IMR-90 (cell line): Measurements from ENCODE around the gene TP53I11. TPM values are rescaled to one million over a fixed set of nuclear protein-coding genes. Genes with fewer than 3 reads are reported as not detected.

Experiments used
- ATAC-seq: fragments of 200-7000 bp; cut with Tn5 transposase; 2 replicates; pipeline ENCODE4 v1.9.1; 2020; ENCODE audit warnings: low read depth, mild to moderate bottlenecking, moderate library complexity
- BruUV-seq: library from RNA; stranded (reverse); fragments of 400-500 nt; replicated peaks from 2 replicates; lab custom pipeline; 2021; lab: Mats Ljungman, UMichigan
- CTCF ChIA-PET: fragments of 300-600 bp; formaldehyde crosslinking; extraction: SDS; loops from one replicate; lab custom pipeline; 2021; ENCODE audit warnings: antibody characterized with exemption; lab: Yijun Ruan, JAX
- POLR2A ChIA-PET: fragments of 300-600 bp; sonication (Branson Sonifier 250); formaldehyde crosslinking; loops from one replicate; lab custom pipeline; 2022; ENCODE audit warnings: antibody characterized with exemption; ENCODE audit not compliant: unreplicated experiment; lab: Charles Lee
- DNase-seq: peaks from one replicate; pipeline ENCODE4 v3.0.0; 2013
- H2AFZ ChIP-seq: replicated peaks from 2 replicates; pipeline ENCODE3; 2013; ENCODE audit warnings: low read length, mild to moderate bottlenecking; ENCODE audit not compliant: poor library complexity
- H2AK5ac ChIP-seq: 2 replicates; pipeline ENCODE4 v1.6.1; 2013; ENCODE audit warnings: low read depth, low read length, inconsistent platforms
- H2AK9ac ChIP-seq: replicated peaks from 2 replicates; pipeline ENCODE3; 2013; ENCODE audit warnings: mild to moderate bottlenecking, low read depth, low read length, moderate library complexity; ENCODE audit not compliant: poor library complexity
- H2BK120ac ChIP-seq: 2 replicates; pipeline ENCODE4 v1.6.1; 2013; ENCODE audit warnings: low read depth, low read length, inconsistent platforms
- H2BK15ac ChIP-seq: 3 replicates; pipeline ENCODE4 v1.6.1; 2013; ENCODE audit warnings: low read depth, low read length, inconsistent platforms
- H2BK20ac ChIP-seq: 2 replicates; pipeline ENCODE4 v1.6.1; 2013; ENCODE audit warnings: low read depth, mild to moderate bottlenecking, inconsistent platforms, low read length, moderate library complexity
- H2BK5ac ChIP-seq: 2 replicates; pipeline ENCODE4 v1.6.1; 2013; ENCODE audit warnings: mild to moderate bottlenecking, low read depth, low read length, inconsistent platforms; ENCODE audit not compliant: poor library complexity, severe bottlenecking
- H3K14ac ChIP-seq: replicated peaks from 2 replicates; pipeline ENCODE4 v1.6.1; 2013; ENCODE audit warnings: low read depth, low read length, inconsistent platforms
- H3K18ac ChIP-seq: 2 replicates; pipeline ENCODE4 v1.6.1; 2013; ENCODE audit warnings: low read depth, low read length, control low read depth
- H3K23ac ChIP-seq: 2 replicates; pipeline ENCODE4 v1.6.1; 2013; ENCODE audit warnings: low read depth, low read length, inconsistent platforms
- H3K27ac ChIP-seq: 2 replicates; pipeline ENCODE4 v1.5.1; 2013; ENCODE audit warnings: mild to moderate bottlenecking, control low read depth, low read length; ENCODE audit not compliant: insufficient read depth
- H3K27me3 ChIP-seq: 2 replicates; pipeline ENCODE4 v1.6.1; 2013; ENCODE audit warnings: low read length; ENCODE audit not compliant: control insufficient read depth, insufficient read depth
- H3K36me3 ChIP-seq: 2 replicates; pipeline ENCODE4 v1.6.1; 2013; ENCODE audit warnings: low read length, mixed read lengths; ENCODE audit not compliant: control insufficient read depth, insufficient read depth
- H3K4ac ChIP-seq: 2 replicates; pipeline ENCODE4 v1.6.1; 2013; ENCODE audit warnings: low read depth, low read length, inconsistent platforms
- H3K4me1 ChIP-seq: 2 replicates; pipeline ENCODE4 v1.6.1; 2013; ENCODE audit warnings: low read length, mixed read lengths; ENCODE audit not compliant: control insufficient read depth, insufficient read depth
- H3K4me2 ChIP-seq: 2 replicates; pipeline ENCODE4 v1.6.1; 2013; ENCODE audit warnings: low read depth, mild to moderate bottlenecking, control low read depth, low read length, moderate library complexity
- H3K4me3 ChIP-seq: 2 replicates; pipeline ENCODE4 v1.5.1; 2013; ENCODE audit warnings: low read depth, mild to moderate bottlenecking, control low read depth, low read length, moderate library complexity; ENCODE audit not compliant: insufficient read depth
- H3K56ac ChIP-seq: 2 replicates; pipeline ENCODE4 v1.6.1; 2013; ENCODE audit warnings: low read length, inconsistent platforms; ENCODE audit not compliant: insufficient read depth; ENCODE audit errors: extremely low read depth
- H3K79me1 ChIP-seq, 2 experiments: 2 replicates each; pipeline ENCODE4 v1.6.1; 2013; ENCODE audit warnings: low read length in 2 of 2, inconsistent platforms in 1 of 2, low read depth in 1 of 2
- H3K9ac ChIP-seq: 2 replicates; pipeline ENCODE4 v1.6.1; 2013; ENCODE audit warnings: low read depth, low read length, control low read depth
- H3K9me1 ChIP-seq: 2 replicates; pipeline ENCODE4 v1.6.1; 2013; ENCODE audit warnings: low read length, inconsistent platforms; ENCODE audit not compliant: insufficient read depth
- H3K9me3 ChIP-seq: 2 replicates; pipeline ENCODE4 v1.6.1; 2013; ENCODE audit warnings: low read length; ENCODE audit not compliant: control insufficient read depth, insufficient read depth
- H4K20me1 ChIP-seq: 2 replicates; pipeline ENCODE4 v1.6.1; 2013; ENCODE audit warnings: low read length, inconsistent platforms; ENCODE audit not compliant: insufficient read depth
- H4K5ac ChIP-seq: 2 replicates; pipeline ENCODE4 v1.6.1; 2013; ENCODE audit warnings: mild to moderate bottlenecking, low read depth, low read length, control low read depth
- H4K8ac ChIP-seq, 2 experiments: 2 replicates each; pipeline ENCODE4 v1.6.1; 2013; ENCODE audit warnings: low read depth in 2 of 2, low read length in 2 of 2, control low read depth in 1 of 2, inconsistent platforms in 1 of 2
- H4K91ac ChIP-seq: 2 replicates; pipeline ENCODE4 v1.6.1; 2013; ENCODE audit warnings: low read depth, low read length, inconsistent platforms; ENCODE audit not compliant: insufficient read depth
- FOS ChIP-seq: fragments of 150-350 bp; IDR thresholded peaks from 2 replicates; pipeline ENCODE4 v1.6.1; 2016; ENCODE audit warnings: low read depth, low read length
- MAFK ChIP-seq: IDR thresholded peaks from 2 replicates; pipeline ENCODE4 v1.6.1; 2012; ENCODE audit warnings: low read depth, low read length, improper control_type of control experiment
- MXI1 ChIP-seq: IDR thresholded peaks from 2 replicates; pipeline ENCODE4 v1.6.1; 2012; ENCODE audit warnings: low read depth, mild to moderate bottlenecking, low read length, moderate library complexity, borderline replicate concordance
- NFE2L2 ChIP-seq: fragments of 150-350 bp; IDR thresholded peaks from 2 replicates; pipeline ENCODE4 v1.6.1; 2016; ENCODE audit warnings: low read depth, mild to moderate bottlenecking, low read length
- POLR2A ChIP-seq: IDR thresholded peaks from 2 replicates; pipeline ENCODE4 v1.6.1; 2012; ENCODE audit warnings: mild to moderate bottlenecking, low read depth, low read length
- RAD21 ChIP-seq: IDR thresholded peaks from 2 replicates; pipeline ENCODE4 v1.6.1; 2012; ENCODE audit warnings: low read length, improper control_type of control experiment
- RCOR1 ChIP-seq: IDR thresholded peaks from 2 replicates; pipeline ENCODE4 v1.6.1; 2012; ENCODE audit warnings: mild to moderate bottlenecking, low read length, improper control_type of control experiment; ENCODE audit not compliant: insufficient replicate concordance
- RFX5 ChIP-seq: IDR thresholded peaks from 2 replicates; pipeline ENCODE4 v1.8.0; 2012; ENCODE audit warnings: low read depth, mild to moderate bottlenecking, low read length, moderate library complexity
- USF2 ChIP-seq: fragments of 150-350 bp; IDR thresholded peaks from 2 replicates; pipeline ENCODE4 v1.6.1; 2017; ENCODE audit warnings: mild to moderate bottlenecking, antibody characterized with exemption, low read length, low read depth
- WGBS, 2 experiments: methylation state at CpG; one replicate each; pipeline versions ENCODE4 v1.1.5 to v1.1.7; 2013; ENCODE audit warnings: missing lambda C conversion rate in 2 of 2; ENCODE audit not compliant: insufficient read length in 1 of 2; ENCODE audit errors: extremely low coverage in 2 of 2; 5-methylcytosine and 5-hydroxymethylcytosine counted together
- dilution Hi-C: fragments of 300-500 bp; cut with HindIII; formaldehyde crosslinking; loops from one replicate; pipeline ENCODE4 v1.14.3; 2018; ENCODE audit warnings: low sequenced_read_pairs; ENCODE audit not compliant: unreplicated experiment
- in situ Hi-C: fragments of 300-500 bp; cut with MboI; formaldehyde crosslinking; loops from 3 replicates; pipeline ENCODE4 v1.14.3; 2019; ENCODE audit warnings: low sequenced_read_pairs, inconsistent platforms, mixed read lengths
- intact Hi-C: fragments of 100-400 bp; cut with micrococcal nuclease; formaldehyde crosslinking; loops from 2 replicates; pipeline ENCODE4 v1.10.0; 2022
- polyA plus RNA-seq, 3 experiments: library from polyadenylated mRNA; depleted of rRNA; stranded (reverse); fragments of >200 nt; gene quantifications; 2 replicates each; pipeline ENCODE4 v1.2.3, GENCODE V29; 2012; ENCODE audit warnings: low replicate concordance in 1 of 3
- total RNA-seq: library from RNA; depleted of rRNA; stranded (reverse); fragments of >200 nt; gene quantifications from 2 replicates; pipeline ENCODE4 v1.2.3, GENCODE V29; 2012
- TF ChIP-seq, protein P1 (sequence below): fragments of 150-350 bp; IDR thresholded peaks from 2 replicates; pipeline ENCODE4 v1.6.1; 2016; ENCODE audit warnings: low read depth, mild to moderate bottlenecking, low read length, moderate library complexity, borderline replicate concordance
- TF ChIP-seq, protein P2 (sequence below): conservative IDR thresholded peaks from 2 replicates; pipeline ENCODE4 v1.5.1; 2012; ENCODE audit warnings: mild to moderate bottlenecking, low read depth, low read length, improper control_type of control experiment

TP53I11 gene
- total and polyA plus RNA-seq, 2 of the 4 experiments (the other 2 are of a cell fraction), result 3.9 to 22.0 TPM

GRCh38 chr11:44952500-44953260 is 2.0 kb upstream of the TP53I11 start (continued):
- no peak for TF ChIP-seq NFE2L2
- no peak for TF ChIP-seq MAFK
- TF ChIP-seq FOS, result no peak
- TF ChIP-seq USF2, result no peak
- TF ChIP-seq RAD21, result no peak

DNA sequence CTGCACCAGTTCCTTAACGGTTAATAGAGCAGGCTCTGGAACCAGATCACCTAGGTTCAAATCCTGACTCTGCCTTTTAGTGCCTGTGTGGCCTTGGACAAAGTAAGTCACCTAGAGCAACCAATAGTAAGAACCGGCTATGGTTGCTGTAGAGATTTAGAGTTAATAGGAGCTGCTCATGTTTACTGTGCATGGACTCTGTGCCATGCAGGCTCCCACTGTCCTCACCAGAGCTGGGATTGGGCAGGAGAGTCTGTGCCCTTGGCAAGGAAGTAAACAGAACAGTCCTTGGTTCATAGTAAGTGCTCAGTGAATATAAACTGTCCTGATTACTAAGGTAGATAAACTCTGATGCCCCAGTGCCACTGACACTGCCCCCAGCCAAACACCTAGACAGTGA is 1.4 kb upstream of the TP53I11 start:
- no CpG with 5 or more reads among the region's 2 CpGs for WGBS, 2 experiments
- H4K5ac ChIP-seq, result no peak overlapping the region
- peaks cover 20% of the 10 kb centered on the region; the same call in 1 of the 2 replicates for H4K20me1 ChIP-seq
- H3K23ac ChIP-seq, result no peak overlapping the region
- H2AK5ac ChIP-seq, result no peak overlapping the region
- no peak overlapping the region for H4K91ac ChIP-seq
- H4K8ac ChIP-seq, result no peak overlapping the region
- H2AK9ac ChIP-seq, result no peak overlapping the region
- dilution Hi-C loops (no loop called here), intact Hi-C loops (no loop called here), in situ Hi-C loops (no loop called here)
- H3K9me3 ChIP-seq, result no peaks in the 10 kb centered on the region
- no peak overlapping the region for H3K27ac ChIP-seq
- no peak overlapping the region for H3K56ac ChIP-seq
- no peak overlapping the region for H2BK120ac ChIP-seq
- H3K36me3 ChIP-seq, result peaks cover under 1% of the 10 kb centered on the region; the same call in 1 of the 2 replicates
- no peak overlapping the region for H2BK20ac ChIP-seq
- peaks cover 8% of the 10 kb centered on the region for H3K9me1 ChIP-seq
- ATAC-seq, result no peak
- DNase-seq, result no peak
- no peak overlapping the region for H2AFZ ChIP-seq
- peaks cover 2% of the 10 kb centered on the region; the same call in 1 of the 2 replicates for H3K27me3 ChIP-seq
- no peak overlapping the region for H2BK15ac ChIP-seq
- ChIA-PET POLR2A (no interaction called here), CTCF (no interaction called here)
- peaks cover 11% of the 10 kb centered on the region for H3K4me1 ChIP-seq
- no peak overlapping the region for H3K14ac ChIP-seq
- H3K9ac ChIP-seq, result no peak overlapping the region
- no TSS peak for BruUV-seq
- peaks cover 6 to 23% of the 10 kb centered on the region in 2 experiments for H3K79me1 ChIP-seq
- no peak overlapping the region for H3K4me2 ChIP-seq
- H3K4ac ChIP-seq, result no peak overlapping the region
- no peak overlapping the region for H3K18ac ChIP-seq
- no peak overlapping the region for H3K4me3 ChIP-seq
- no peak overlapping the region for H2BK5ac ChIP-seq
- TF ChIP-seq, protein P1, sequence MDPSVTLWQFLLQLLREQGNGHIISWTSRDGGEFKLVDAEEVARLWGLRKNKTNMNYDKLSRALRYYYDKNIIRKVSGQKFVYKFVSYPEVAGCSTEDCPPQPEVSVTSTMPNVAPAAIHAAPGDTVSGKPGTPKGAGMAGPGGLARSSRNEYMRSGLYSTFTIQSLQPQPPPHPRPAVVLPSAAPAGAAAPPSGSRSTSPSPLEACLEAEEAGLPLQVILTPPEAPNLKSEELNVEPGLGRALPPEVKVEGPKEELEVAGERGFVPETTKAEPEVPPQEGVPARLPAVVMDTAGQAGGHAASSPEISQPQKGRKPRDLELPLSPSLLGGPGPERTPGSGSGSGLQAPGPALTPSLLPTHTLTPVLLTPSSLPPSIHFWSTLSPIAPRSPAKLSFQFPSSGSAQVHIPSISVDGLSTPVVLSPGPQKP, result no peak
- no peak for TF ChIP-seq NFE2L2
- TF ChIP-seq MXI1, result no peak
- TF ChIP-seq, protein P2, sequence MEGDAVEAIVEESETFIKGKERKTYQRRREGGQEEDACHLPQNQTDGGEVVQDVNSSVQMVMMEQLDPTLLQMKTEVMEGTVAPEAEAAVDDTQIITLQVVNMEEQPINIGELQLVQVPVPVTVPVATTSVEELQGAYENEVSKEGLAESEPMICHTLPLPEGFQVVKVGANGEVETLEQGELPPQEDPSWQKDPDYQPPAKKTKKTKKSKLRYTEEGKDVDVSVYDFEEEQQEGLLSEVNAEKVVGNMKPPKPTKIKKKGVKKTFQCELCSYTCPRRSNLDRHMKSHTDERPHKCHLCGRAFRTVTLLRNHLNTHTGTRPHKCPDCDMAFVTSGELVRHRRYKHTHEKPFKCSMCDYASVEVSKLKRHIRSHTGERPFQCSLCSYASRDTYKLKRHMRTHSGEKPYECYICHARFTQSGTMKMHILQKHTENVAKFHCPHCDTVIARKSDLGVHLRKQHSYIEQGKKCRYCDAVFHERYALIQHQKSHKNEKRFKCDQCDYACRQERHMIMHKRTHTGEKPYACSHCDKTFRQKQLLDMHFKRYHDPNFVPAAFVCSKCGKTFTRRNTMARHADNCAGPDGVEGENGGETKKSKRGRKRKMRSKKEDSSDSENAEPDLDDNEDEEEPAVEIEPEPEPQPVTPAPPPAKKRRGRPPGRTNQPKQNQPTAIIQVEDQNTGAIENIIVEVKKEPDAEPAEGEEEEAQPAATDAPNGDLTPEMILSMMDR, result no peak
- no peak for TF ChIP-seq RFX5
- TF ChIP-seq USF2, result no peak
- TF ChIP-seq POLR2A, result no peak
- no peak for TF ChIP-seq RCOR1
- TF ChIP-seq MAFK, result no peak
- no peak for TF ChIP-seq RAD21
